Measurements from ENCODE around the gene NFIA.

Gene NFIA

GRCh38 chr1:61477301-61477700, 394.9 kb downstream of the NFIA start:
- no peak for DNase-seq

GRCh38 chr1:61480273-61480935, 398.0 kb downstream of the NFIA start:
- no peak for DNase-seq

GRCh38 chr1:61481315-61481715, 399.0 kb downstream of the NFIA start:
- no peak for DNase-seq

- DNase-seq = no peak
Observed at GRCh38 chr1:61482170-61482734, 399.9 kb downstream of the NFIA start.

GRCh38 chr1:61486783-61487536, 404.6 kb downstream of the NFIA start:
- no peak for DNase-seq

GRCh38 chr1:61487801-61488200, 405.4 kb downstream of the NFIA start:
- DNase-seq = no peak

- no peak for DNase-seq
Observed at GRCh38 chr1:61490924-61491323, 408.6 kb downstream of the NFIA start.

GRCh38 chr1:61491497-61491896, 409.1 kb downstream of the NFIA start:
- DNase-seq = no peak

- DNase-seq = no peak
Observed at GRCh38 chr1:61494000-61494399, 411.6 kb downstream of the NFIA start.

- DNase-seq = no peak
Observed at GRCh38 chr1:61496501-61496900, 414.1 kb downstream of the NFIA start.

GRCh38 chr1:61497013-61497412, 414.7 kb downstream of the NFIA start:
- no peak for DNase-seq

GRCh38 chr1:61498342-61498741, 416.0 kb downstream of the NFIA start:
- DNase-seq = no peak

- DNase-seq = no peak
Observed at GRCh38 chr1:61501971-61502916, 419.9 kb downstream of the NFIA start.

GRCh38 chr1:61504305-61504704, 421.9 kb downstream of the NFIA start:
- DNase-seq = no peak

- DNase-seq = no peak
Observed at GRCh38 chr1:61504852-61505390, 422.6 kb downstream of the NFIA start.

- DNase-seq = no peak
Observed at GRCh38 chr1:61506236-61506635, 423.9 kb downstream of the NFIA start.

- no peak for DNase-seq
Observed at GRCh38 chr1:61506944-61507500, 424.7 kb downstream of the NFIA start.
